Adrenal gland (tissue), 5 donors: ENCODE results near the gene DGKG.

Source experiments
- CTCF ChIP-seq, 6 experiments: fragments of 450-650 bp in 4 of 6; fragments of 200-600 bp in 2 of 6; sonication (generic) in 1 of 6; IDR thresholded peaks; 1 replicate in 5 of 6; 2 replicates in 1 of 6; pipeline versions ENCODE4 v1.5.1 to v1.8.0; 2016 to 2021; ENCODE audit warnings: antibody characterized with exemption in 6 of 6, mild to moderate bottlenecking in 2 of 6, moderate library complexity in 1 of 6
- POLR2A ChIP-seq, 2 donors: fragments of 450-650 bp; IDR thresholded peaks; one replicate each; pipeline ENCODE4 v1.6.1; 2017; ENCODE audit warnings: antibody characterized with exemption in 2 of 2, mild to moderate bottlenecking in 2 of 2, moderate library complexity in 1 of 2
- donor health status: DM: no; HTN: no; CAD: no.

DNA sequence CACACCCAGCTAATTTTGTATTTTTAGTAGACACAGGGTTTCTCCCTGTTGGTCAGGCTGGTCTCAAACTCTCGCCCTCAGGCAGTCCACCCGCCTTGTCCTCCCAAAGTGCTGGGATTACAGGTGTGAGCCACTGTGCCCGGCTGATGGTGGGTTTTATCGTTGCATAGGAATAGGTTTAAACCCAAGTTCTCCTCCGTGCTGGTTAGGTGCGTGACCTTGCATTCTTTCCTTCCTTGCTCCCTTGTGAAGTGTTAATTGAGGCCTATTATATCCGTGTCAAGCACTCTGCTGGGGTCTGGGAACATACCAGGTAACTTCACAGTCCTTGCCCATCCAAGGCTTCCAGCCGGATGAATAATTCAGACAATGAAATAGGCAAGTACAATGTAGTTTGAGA, 233.9 kb downstream of the DGKG start:
- TF ChIP-seq CTCF (IDR thresholded peaks at IDR 0.05) = no peak
- no peak for TF ChIP-seq POLR2A (IDR thresholded peaks at IDR 0.05)
